GM10266 (cell line): ENCODE results near the gene ABCA4.

Experiments
- DNase-seq: peaks from one replicate; pipeline ENCODE4 v3.0.0; 2012; ENCODE audit errors: extremely low spot score
- CTCF ChIP-seq: IDR thresholded peaks from 2 replicates; pipeline ENCODE4 v1.5.1; 2012; ENCODE audit warnings: mild to moderate bottlenecking, low read depth; ENCODE audit not compliant: control insufficient read depth, insufficient read depth; ENCODE audit errors: missing control alignments

The ABCA4 gene

DNA sequence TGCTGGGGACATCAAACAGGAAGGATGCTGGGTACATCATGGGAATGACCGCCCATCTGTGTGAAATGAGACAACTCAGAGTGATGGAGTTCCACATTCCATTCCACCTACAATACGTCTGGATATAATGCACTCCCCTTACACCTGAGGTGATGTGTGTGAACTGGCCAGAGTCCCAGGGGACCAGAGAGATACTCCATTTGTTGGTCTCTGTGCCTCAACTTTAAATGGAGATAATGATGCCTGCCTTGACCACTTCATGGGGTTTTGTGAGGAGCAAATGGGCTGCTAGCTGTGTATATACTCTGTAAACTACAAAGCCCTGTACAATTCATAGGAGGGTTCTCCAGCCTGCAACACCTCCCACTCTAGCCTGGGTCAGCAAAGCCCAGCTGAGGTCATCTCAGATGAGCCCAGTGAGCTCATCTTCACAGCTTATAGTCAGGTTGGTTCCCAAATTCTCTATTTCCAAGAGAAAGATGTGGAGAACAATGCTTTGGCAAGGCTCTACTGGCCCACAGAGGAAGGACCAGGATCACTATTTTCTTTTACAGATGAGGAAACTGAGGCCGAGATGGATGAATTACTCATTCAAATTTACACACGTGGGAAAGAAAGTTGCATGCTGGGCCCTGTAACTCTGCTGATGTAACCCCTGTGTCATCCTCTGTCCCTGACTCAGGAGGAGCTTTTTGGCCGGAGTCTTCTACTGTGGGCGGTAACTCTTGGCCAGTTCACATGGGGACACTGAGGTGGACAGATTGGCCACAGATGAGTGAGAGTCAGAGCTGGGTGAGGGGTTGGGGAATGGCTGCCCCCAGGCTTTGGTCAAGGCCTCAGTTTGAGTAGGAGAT is 106.1 kb downstream of the ABCA4 start:
- no peak for DNase-seq
- no peak for TF ChIP-seq CTCF

- no peak for DNase-seq
- TF ChIP-seq CTCF, result no peak
These were observed 106.9 kb downstream of the ABCA4 start for GRCh38 chr1:94014087-94014486.

DNA sequence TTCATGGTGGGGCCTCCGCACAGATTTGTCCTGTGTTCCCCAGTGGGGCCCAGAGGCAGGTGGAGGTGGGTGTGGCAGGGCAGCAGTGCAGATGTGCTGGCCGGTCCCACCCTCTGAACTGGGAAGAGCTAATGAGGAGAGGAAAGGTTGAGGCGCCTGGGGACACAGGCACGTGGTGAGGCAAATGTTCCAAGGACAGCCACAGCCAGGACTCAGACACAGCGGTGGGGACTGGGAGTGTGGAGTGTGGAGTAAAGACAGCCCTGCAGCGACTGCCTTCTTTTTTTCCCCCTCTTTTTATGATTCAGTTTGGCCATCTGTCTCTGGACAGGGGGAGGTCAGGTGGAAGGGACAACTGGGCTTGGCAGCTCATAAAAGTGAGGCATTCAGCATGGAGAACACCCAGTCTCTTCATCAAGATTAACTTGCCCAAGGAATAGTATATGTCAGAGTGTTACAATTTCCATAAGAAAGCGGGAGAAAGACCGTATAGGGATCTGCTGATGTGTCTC is 107.5 kb downstream of the ABCA4 start:
- TF ChIP-seq CTCF, result no peak
- DNase-seq, result no peak

GRCh38 chr1:94012708-94013366 is 108.1 kb downstream of the ABCA4 start:
- no peak for TF ChIP-seq CTCF
- DNase-seq, result no peak

DNA sequence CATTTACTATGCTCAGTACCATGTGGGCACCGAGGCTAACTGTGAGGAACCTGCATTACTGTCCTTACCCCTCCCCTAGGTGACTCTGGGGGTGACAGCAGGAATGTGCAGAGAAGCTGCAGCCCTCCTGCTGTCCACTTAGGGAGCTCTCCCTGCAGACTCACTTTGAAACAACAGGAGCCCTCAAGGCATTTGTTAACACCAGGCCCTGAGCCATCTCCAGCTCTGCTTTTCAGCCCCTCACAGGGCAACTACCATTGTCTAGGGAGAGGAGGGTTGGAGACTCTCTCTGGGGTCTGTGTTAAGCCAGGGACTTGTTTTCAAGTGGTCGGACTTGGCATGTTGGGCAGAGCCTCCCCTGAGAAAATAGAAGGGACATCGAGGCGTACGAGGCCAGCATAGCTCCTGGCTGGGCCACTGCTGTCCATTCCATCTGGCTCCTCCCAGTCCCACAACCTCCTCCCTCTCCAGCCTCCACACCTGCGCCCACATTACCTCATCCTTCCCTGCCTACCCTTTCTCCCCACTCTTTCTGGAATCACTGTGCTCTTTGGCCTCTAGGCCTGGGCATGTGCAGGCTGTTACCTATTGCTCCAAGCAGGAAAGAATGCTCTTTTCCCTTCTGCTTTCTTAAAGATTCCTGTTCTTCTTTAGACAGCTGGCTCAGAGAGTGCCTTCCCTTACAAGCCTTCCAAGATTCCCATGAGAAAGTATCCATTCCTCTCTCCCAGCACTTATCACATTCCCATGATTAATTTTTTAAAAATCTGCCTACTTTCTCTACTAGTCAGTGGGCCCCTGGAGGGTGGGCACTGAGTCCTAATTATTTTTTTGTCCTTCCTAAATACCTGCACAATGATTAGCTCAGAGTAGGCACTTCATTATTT is 109.0 kb downstream of the ABCA4 start:
- no peak for DNase-seq
- TF ChIP-seq CTCF, result no peak

DNA sequence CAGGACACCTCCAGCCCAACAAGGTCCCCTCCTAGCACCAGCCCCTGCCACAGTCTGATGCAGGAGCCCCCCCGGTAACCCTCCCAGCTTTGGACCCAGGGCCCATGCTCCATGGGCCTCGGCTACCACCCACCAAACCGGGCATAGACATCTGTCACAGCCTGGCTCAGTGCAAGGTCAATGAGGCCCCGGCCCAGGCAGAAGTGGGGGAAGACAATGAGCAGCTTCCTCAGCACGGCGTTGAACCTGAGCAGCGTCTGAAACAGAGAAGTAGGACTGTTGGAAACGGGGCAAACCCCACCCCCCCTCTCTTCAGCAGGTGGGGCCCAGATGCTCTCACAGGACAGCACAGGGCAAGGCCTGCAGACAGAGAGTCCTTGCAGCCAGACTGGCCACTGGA is 109.8 kb downstream of the ABCA4 start:
- DNase-seq, result no peak
- TF ChIP-seq CTCF, result no peak
